HL-60 (cell line): ENCODE measurements around the gene WWOX.

Source experiments
- POLR2AphosphoS5 ChIP-seq: IDR thresholded peaks from 2 replicates; pipeline ENCODE4 v1.6.1; 2012; ENCODE audit warnings: low read depth
- TF ChIP-seq, protein P1 (sequence below): IDR thresholded peaks from one replicate; pipeline ENCODE4 v1.5.1; 2011; ENCODE audit warnings: low read length, control low read depth, inconsistent platforms; ENCODE audit not compliant: insufficient read depth
- TF ChIP-seq, protein P2 (sequence below): IDR thresholded peaks from 2 replicates; pipeline ENCODE4 v1.6.1; 2012; ENCODE audit warnings: low read depth; ENCODE audit not compliant: insufficient replicate concordance

DNA sequence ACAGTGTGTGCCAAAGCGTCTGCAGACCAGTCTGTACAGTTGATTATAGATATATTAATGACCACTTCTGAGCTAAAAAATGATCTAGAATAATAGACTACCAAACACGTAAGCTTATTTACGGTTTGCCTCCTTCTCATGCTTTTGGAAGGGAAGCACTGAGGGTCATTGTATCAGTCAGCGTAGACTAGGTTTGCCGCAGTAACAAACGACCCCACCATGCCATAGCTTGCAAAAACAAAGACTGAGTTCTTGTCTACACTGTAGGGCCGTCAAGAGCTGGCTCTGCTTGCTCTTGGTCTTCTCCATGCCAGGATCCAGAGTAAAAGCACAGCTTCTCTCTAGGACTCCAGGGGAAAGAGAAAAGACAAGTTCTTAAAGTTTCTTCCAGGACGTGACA lies 820.4 kb downstream of the WWOX start:
- TF ChIP-seq POLR2AphosphoS5, result no peak
- TF ChIP-seq, protein P1, sequence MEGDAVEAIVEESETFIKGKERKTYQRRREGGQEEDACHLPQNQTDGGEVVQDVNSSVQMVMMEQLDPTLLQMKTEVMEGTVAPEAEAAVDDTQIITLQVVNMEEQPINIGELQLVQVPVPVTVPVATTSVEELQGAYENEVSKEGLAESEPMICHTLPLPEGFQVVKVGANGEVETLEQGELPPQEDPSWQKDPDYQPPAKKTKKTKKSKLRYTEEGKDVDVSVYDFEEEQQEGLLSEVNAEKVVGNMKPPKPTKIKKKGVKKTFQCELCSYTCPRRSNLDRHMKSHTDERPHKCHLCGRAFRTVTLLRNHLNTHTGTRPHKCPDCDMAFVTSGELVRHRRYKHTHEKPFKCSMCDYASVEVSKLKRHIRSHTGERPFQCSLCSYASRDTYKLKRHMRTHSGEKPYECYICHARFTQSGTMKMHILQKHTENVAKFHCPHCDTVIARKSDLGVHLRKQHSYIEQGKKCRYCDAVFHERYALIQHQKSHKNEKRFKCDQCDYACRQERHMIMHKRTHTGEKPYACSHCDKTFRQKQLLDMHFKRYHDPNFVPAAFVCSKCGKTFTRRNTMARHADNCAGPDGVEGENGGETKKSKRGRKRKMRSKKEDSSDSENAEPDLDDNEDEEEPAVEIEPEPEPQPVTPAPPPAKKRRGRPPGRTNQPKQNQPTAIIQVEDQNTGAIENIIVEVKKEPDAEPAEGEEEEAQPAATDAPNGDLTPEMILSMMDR, result no peak
- TF ChIP-seq, protein P2, sequence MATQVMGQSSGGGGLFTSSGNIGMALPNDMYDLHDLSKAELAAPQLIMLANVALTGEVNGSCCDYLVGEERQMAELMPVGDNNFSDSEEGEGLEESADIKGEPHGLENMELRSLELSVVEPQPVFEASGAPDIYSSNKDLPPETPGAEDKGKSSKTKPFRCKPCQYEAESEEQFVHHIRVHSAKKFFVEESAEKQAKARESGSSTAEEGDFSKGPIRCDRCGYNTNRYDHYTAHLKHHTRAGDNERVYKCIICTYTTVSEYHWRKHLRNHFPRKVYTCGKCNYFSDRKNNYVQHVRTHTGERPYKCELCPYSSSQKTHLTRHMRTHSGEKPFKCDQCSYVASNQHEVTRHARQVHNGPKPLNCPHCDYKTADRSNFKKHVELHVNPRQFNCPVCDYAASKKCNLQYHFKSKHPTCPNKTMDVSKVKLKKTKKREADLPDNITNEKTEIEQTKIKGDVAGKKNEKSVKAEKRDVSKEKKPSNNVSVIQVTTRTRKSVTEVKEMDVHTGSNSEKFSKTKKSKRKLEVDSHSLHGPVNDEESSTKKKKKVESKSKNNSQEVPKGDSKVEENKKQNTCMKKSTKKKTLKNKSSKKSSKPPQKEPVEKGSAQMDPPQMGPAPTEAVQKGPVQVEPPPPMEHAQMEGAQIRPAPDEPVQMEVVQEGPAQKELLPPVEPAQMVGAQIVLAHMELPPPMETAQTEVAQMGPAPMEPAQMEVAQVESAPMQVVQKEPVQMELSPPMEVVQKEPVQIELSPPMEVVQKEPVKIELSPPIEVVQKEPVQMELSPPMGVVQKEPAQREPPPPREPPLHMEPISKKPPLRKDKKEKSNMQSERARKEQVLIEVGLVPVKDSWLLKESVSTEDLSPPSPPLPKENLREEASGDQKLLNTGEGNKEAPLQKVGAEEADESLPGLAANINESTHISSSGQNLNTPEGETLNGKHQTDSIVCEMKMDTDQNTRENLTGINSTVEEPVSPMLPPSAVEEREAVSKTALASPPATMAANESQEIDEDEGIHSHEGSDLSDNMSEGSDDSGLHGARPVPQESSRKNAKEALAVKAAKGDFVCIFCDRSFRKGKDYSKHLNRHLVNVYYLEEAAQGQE, result no peak
